Loucy (cell line): Measurements from ENCODE around the gene NCAPH2.

Experiments
- CTCF ChIP-seq: fragments of 200-600 bp; sonication (generic); conservative IDR thresholded peaks from 2 replicates; pipeline ENCODE4 v1.5.1; 2014; ENCODE audit warnings: mild to moderate bottlenecking, antibody characterized with exemption, low read length
- EZH2phosphoT487 ChIP-seq: fragments of 200-600 bp; IDR thresholded peaks from 2 replicates; pipeline ENCODE4 v1.6.1; 2018; ENCODE audit warnings: antibody characterized with exemption, mild to moderate bottlenecking, moderate library complexity, borderline replicate concordance

GRCh38 chr22:50524676-50525103, 16.7 kb downstream of the NCAPH2 start:
- TF ChIP-seq CTCF (no peak), EZH2phosphoT487 (no peak)
